WTC11 (cell line): Measurements from ENCODE around the gene APMAP. TPM values are rescaled to one million over a fixed set of nuclear protein-coding genes. Genes with fewer than 3 reads are reported as not detected.

Experiments used
- ATAC-seq: fragments of 200-7000 bp; cut with Tn5 transposase; 2 replicates; pipeline ENCODE4 v1.10.0; 2021; ENCODE audit warnings: mild to moderate bottlenecking, moderate library complexity
- CTCF ChIA-PET: fragments of 300-600 bp; sonication (Branson Sonifier 250); formaldehyde crosslinking; loops from one replicate; lab custom pipeline; 2021; ENCODE audit warnings: antibody characterized with exemption; lab: Charles Lee
- POLR2A ChIA-PET: fragments of 350-600 bp; sonication (Branson Sonifier 250); formaldehyde crosslinking; loops from one replicate; lab custom pipeline; 2021; ENCODE audit warnings: antibody characterized with exemption; lab: Charles Lee
- DNase-seq: peaks from one replicate; pipeline ENCODE4 v3.0.0; 2021; ENCODE audit warnings: low spot score
- H3K27ac Mint-ChIP-seq: 2 replicates; pipeline ENCODE4 v1.8.0; 2021; ENCODE audit warnings: mixed read lengths
- H3K27me3 Mint-ChIP-seq: 2 replicates; pipeline ENCODE4 v1.8.0; 2021; ENCODE audit warnings: low read depth, mild to moderate bottlenecking, moderate library complexity, mixed read lengths
- H3K36me3 Mint-ChIP-seq: 2 replicates; pipeline ENCODE4 v1.8.0; 2021; ENCODE audit warnings: mixed read lengths
- H3K4me1 Mint-ChIP-seq: 2 replicates; pipeline ENCODE4 v1.8.0; 2022; ENCODE audit warnings: mixed read lengths
- H3K4me3 Mint-ChIP-seq: 2 replicates; pipeline ENCODE4 v1.8.0; 2021; ENCODE audit warnings: mild to moderate bottlenecking, moderate library complexity, mixed read lengths
- H3K9me3 Mint-ChIP-seq: 2 replicates; pipeline ENCODE4 v1.8.0; 2021; ENCODE audit warnings: mixed read lengths
- AR ChIP-seq: fragments of 250-450 bp; sonication (Bioruptor Pico); IDR thresholded peaks from 2 replicates; pipeline ENCODE4 v1.9.0; 2021; ENCODE audit warnings: mild to moderate bottlenecking
- ARID4B ChIP-seq: sonication (generic); formaldehyde crosslinking; IDR thresholded peaks from 2 replicates; pipeline ENCODE4 v1.8.0; 2023; ENCODE audit warnings: missing genetic modification reagents, mild to moderate bottlenecking, borderline replicate concordance
- CBFB ChIP-seq: sonication (generic); formaldehyde crosslinking; IDR thresholded peaks from 2 replicates; pipeline ENCODE4 v1.8.1; 2022; ENCODE audit warnings: mild to moderate bottlenecking, low read depth, missing genetic modification reagents
- E2F5 ChIP-seq: sonication (generic); formaldehyde crosslinking; IDR thresholded peaks from 2 replicates; pipeline ENCODE4 v1.8.1; 2022; ENCODE audit warnings: mild to moderate bottlenecking, moderate library complexity, missing genetic modification reagents
- ELF4 ChIP-seq: sonication (generic); formaldehyde crosslinking; IDR thresholded peaks from 2 replicates; pipeline ENCODE4 v1.8.1; 2022; ENCODE audit warnings: low read depth, mild to moderate bottlenecking, moderate library complexity, missing genetic modification reagents
- EMX1 ChIP-seq: fragments of 250-450 bp; sonication (Bioruptor Pico); IDR thresholded peaks from 2 replicates; pipeline ENCODE4 v1.8.0; 2021; ENCODE audit warnings: mild to moderate bottlenecking
- FOXP4 ChIP-seq: sonication (generic); formaldehyde crosslinking; IDR thresholded peaks from 2 replicates; pipeline ENCODE4 v1.8.0; 2022; ENCODE audit warnings: mild to moderate bottlenecking, missing genetic modification reagents
- GABPB1 ChIP-seq: sonication (generic); formaldehyde crosslinking; IDR thresholded peaks from 2 replicates; pipeline ENCODE4 v1.8.1; 2023; ENCODE audit warnings: mild to moderate bottlenecking, missing genetic modification reagents
- GRHL2 ChIP-seq: fragments of 250-450 bp; sonication (Bioruptor Pico); IDR thresholded peaks from 2 replicates; pipeline ENCODE4 v1.8.0; 2022; ENCODE audit warnings: mild to moderate bottlenecking, moderate library complexity; ENCODE audit not compliant: insufficient replicate concordance, severe bottlenecking
- HMGA2 ChIP-seq: fragments of 250-450 bp; sonication (Bioruptor Pico); IDR thresholded peaks from 2 replicates; pipeline ENCODE4 v1.4.0; 2021; ENCODE audit warnings: mild to moderate bottlenecking, moderate library complexity
- KAT7 ChIP-seq: sonication (generic); formaldehyde crosslinking; IDR thresholded peaks from 2 replicates; pipeline ENCODE4 v1.8.1; 2023; ENCODE audit warnings: missing genetic modification reagents, mild to moderate bottlenecking, borderline replicate concordance
- NFATC4 ChIP-seq: fragments of 250-450 bp; sonication (Bioruptor Pico); IDR thresholded peaks from 2 replicates; pipeline ENCODE4 v1.9.0; 2021; ENCODE audit warnings: mild to moderate bottlenecking
- NR1H2 ChIP-seq: sonication (generic); formaldehyde crosslinking; IDR thresholded peaks from 2 replicates; pipeline ENCODE4 v1.9.0; 2021; ENCODE audit warnings: mild to moderate bottlenecking, moderate library complexity, missing genetic modification reagents
- PRRX2 ChIP-seq: fragments of 250-450 bp; sonication (Bioruptor Pico); IDR thresholded peaks from 2 replicates; pipeline ENCODE4 v1.8.0; 2021; ENCODE audit warnings: mild to moderate bottlenecking
- RELA ChIP-seq: sonication (generic); formaldehyde crosslinking; IDR thresholded peaks from 2 replicates; pipeline ENCODE4 v1.8.1; 2022; ENCODE audit warnings: missing genetic modification reagents, mild to moderate bottlenecking, borderline replicate concordance
- SMAD4 ChIP-seq: sonication (generic); formaldehyde crosslinking; IDR thresholded peaks from 2 replicates; pipeline ENCODE4 v1.8.0; 2022; ENCODE audit warnings: mild to moderate bottlenecking, missing genetic modification reagents
- USF2 ChIP-seq: sonication (generic); formaldehyde crosslinking; IDR thresholded peaks from 2 replicates; pipeline ENCODE4 v1.8.1; 2023; ENCODE audit warnings: mild to moderate bottlenecking, missing genetic modification reagents, moderate library complexity
- ZNF219 ChIP-seq: sonication (generic); formaldehyde crosslinking; IDR thresholded peaks from 2 replicates; pipeline ENCODE4 v1.8.0; 2023; ENCODE audit warnings: missing genetic modification reagents, mild to moderate bottlenecking, borderline replicate concordance
- ZNF232 ChIP-seq: sonication (generic); formaldehyde crosslinking; IDR thresholded peaks from 2 replicates; pipeline ENCODE4 v1.8.0; 2022; ENCODE audit warnings: mild to moderate bottlenecking, missing genetic modification reagents
- ZNF263 ChIP-seq: sonication (generic); formaldehyde crosslinking; IDR thresholded peaks from 2 replicates; pipeline ENCODE4 v1.8.1; 2022; ENCODE audit warnings: low read depth, mild to moderate bottlenecking, moderate library complexity, missing genetic modification reagents
- ZNF416 ChIP-seq: fragments of 250-450 bp; sonication (Bioruptor Pico); IDR thresholded peaks from 2 replicates; pipeline ENCODE4 v1.9.0; 2021; ENCODE audit warnings: mild to moderate bottlenecking, inconsistent platforms
- total RNA-seq: library from RNA; stranded (reverse); gene quantifications from 3 replicates; pipeline ENCODE4 v1.2.3, GENCODE V29; 2021
- TF ChIP-seq, protein P1 (sequence below): sonication (generic); formaldehyde crosslinking; IDR thresholded peaks from 2 replicates; pipeline ENCODE4 v1.8.0; 2022; ENCODE audit warnings: mild to moderate bottlenecking, missing genetic modification reagents
- TF ChIP-seq, protein P2 (sequence below): sonication (generic); formaldehyde crosslinking; IDR thresholded peaks from 2 replicates; pipeline ENCODE4 v1.8.1; 2022; ENCODE audit warnings: mild to moderate bottlenecking, missing genetic modification reagents, moderate library complexity, borderline replicate concordance

Gene APMAP
- total RNA-seq, 1 experiment from 2014 or later, result 55.3 TPM

DNA sequence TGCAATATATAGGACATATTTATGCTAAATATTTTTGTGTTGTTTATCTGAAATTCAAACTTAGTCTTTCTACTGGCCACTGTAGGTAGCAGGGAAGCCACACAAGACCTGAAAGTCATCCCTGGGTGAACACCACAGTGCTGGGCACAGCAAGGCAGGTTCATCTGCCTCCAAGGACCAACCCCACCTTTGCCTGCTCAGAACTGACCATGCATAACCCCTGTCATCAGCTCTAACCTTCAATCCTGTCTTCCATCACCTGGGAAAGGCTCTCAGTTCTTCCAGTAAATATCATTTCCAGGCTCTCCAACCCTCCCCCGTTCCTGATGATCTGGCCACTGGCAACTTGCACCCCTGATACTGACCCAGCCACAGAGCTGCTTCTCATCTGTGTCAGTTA is 76.1 kb downstream of the APMAP start:
- TF ChIP-seq ARID4B (CRISPR knock-in tag) (no peak), ZNF219 (CRISPR knock-in tag) (no peak), EMX1 (CRISPR knock-in tag) (no peak), ELF4 (CRISPR knock-in tag) (no peak), E2F5 (CRISPR knock-in tag) (no peak), USF2 (no peak), KAT7 (CRISPR knock-in tag) (no peak), ZNF232 (CRISPR knock-in tag) (no peak), NR1H2 (no peak)
- TF ChIP-seq, protein P1, sequence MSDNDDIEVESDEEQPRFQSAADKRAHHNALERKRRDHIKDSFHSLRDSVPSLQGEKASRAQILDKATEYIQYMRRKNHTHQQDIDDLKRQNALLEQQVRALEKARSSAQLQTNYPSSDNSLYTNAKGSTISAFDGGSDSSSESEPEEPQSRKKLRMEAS, result no peak
- H3K4me3 Mint-ChIP-seq, result no peak overlapping the region
- H3K36me3 Mint-ChIP-seq, result peaks cover 10% of the 10 kb centered on the region
- H3K9me3 Mint-ChIP-seq, result peaks cover 16% of the 10 kb centered on the region
- ChIA-PET POLR2A (no interaction called here), CTCF (interaction anchor here (3.6 kb wide), 1 partner anchor 132 kb away, joined by 54 read pairs; no protein-coding TSS in a partner anchor)
- H3K27ac Mint-ChIP-seq, result no peak overlapping the region
- ATAC-seq (no peak), DNase-seq (no peak)
- peaks cover 23% of the 10 kb centered on the region for H3K4me1 Mint-ChIP-seq
- peaks cover 2% of the 10 kb centered on the region; the same call in 1 of the 2 replicates for H3K27me3 Mint-ChIP-seq

GRCh38 chr20:24915892-24916291 is 76.7 kb downstream of the APMAP start:
- POLR2A ChIA-PET, result no interaction called here
- Mint-ChIP-seq H3K27me3 (no peaks in the 10 kb centered on the region; the same call in 1 of the 2 replicates), H3K4me3 (no peak overlapping the region), H3K27ac (no peak overlapping the region), H3K9me3 (peaks cover 11% of the 10 kb centered on the region), H3K4me1 (peaks cover 28% of the 10 kb centered on the region), H3K36me3 (peaks cover 5% of the 10 kb centered on the region)
- ATAC-seq (no peak), DNase-seq (no peak)
- CTCF ChIA-PET, result interaction anchor here (3.6 kb wide), 1 partner anchor 131 kb away, joined by 54 read pairs; no protein-coding TSS in a partner anchor
- no peak for TF ChIP-seq ELF4 (CRISPR knock-in tag)
- no peak for TF ChIP-seq GABPB1 (CRISPR knock-in tag)
- no peak for TF ChIP-seq PRRX2 (CRISPR knock-in tag)
- TF ChIP-seq ZNF263 (CRISPR knock-in tag), result no peak
- no peak for TF ChIP-seq NR1H2
- no peak for TF ChIP-seq NFATC4
- TF ChIP-seq HMGA2 (CRISPR knock-in tag), result no peak
- no peak for TF ChIP-seq RELA
- TF ChIP-seq, protein P1, result no peak
- no peak for TF ChIP-seq SMAD4 (CRISPR knock-in tag)
- TF ChIP-seq, protein P2, sequence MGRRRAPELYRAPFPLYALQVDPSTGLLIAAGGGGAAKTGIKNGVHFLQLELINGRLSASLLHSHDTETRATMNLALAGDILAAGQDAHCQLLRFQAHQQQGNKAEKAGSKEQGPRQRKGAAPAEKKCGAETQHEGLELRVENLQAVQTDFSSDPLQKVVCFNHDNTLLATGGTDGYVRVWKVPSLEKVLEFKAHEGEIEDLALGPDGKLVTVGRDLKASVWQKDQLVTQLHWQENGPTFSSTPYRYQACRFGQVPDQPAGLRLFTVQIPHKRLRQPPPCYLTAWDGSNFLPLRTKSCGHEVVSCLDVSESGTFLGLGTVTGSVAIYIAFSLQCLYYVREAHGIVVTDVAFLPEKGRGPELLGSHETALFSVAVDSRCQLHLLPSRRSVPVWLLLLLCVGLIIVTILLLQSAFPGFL (CRISPR knock-in tag), result no peak
- TF ChIP-seq AR (CRISPR knock-in tag), result no peak
- no peak for TF ChIP-seq ZNF416
- no peak for TF ChIP-seq GRHL2 (CRISPR knock-in tag)
- no peak for TF ChIP-seq FOXP4
- TF ChIP-seq CBFB (CRISPR knock-in tag), result no peak
